Measurements from ENCODE around the gene NTS. TPM values are rescaled to one million over a fixed set of nuclear protein-coding genes. Genes with fewer than 3 reads are reported as not detected.

NTS gene
- total RNA-seq, 1 donor from 2014 or later: not detected

DNA sequence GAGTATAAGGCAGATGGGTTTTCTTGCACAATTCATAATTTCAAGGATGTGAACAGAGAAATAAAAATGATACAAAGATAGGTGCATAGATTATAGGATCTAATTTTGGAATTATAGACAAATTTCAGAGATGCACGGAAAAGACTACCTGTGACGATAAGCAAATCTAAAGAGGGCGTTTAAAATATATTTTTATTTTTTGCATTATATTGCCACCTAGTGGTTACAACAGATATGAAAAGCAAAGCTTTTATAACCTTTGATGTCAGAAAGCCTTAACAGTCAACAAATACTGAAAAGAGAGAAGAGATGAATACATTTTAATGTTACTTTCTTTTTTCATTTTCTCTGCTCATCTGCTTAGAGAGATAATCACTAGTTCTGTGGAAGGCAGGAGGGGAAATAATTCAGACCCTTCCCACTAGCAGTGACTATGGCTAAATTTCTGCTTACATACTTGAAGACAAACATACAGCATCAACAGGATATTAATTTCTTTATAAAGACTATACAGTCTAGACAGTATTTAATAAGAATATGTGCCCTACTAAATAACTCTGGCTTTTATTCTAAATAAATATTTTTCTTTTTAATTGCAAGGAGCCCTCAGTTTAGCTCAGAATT, 46.3 kb downstream of the NTS start:
- intact Hi-C loops (cut with micrococcal nuclease): loop anchor here (1.0 to 10.0 kb wide), 4 partner anchors 343 to 1046 kb away; no protein-coding TSS in a partner anchor

- intact Hi-C loops (cut with micrococcal nuclease): loop anchor here (2.0 to 10.0 kb wide), 4 partner anchors 347 to 1925 kb away; no protein-coding TSS in a partner anchor
Observed at GRCh38 chr12:85923767-85924331, 49.8 kb downstream of the NTS start.

DNA sequence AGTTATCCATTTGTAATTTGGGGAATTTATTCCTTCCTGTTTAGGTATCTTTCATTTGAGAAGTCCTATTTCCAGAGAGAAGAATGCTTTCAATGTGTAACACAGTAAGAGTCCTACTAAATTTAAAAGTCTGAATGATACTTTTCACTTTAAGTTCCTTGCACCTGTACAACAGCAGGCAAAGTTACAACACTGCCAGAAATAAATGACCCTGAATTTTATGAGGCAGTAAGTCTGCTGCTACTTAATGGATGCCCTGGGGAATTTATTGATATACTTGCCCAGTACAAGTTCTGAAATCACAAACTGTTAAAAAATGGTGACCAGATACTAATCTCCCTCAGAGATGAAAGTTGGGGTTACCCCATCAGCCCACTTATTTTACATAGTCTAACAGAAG, 53.1 kb downstream of the NTS start:
- intact Hi-C loops (cut with micrococcal nuclease): loop anchor here (10.0 kb wide), 1 partner anchor 1052 kb away; no protein-coding TSS in a partner anchor

Other genes with a start within 250 kb of the NTS start
- gene RASSF9, start 37.9 kb upstream of the NTS start, total RNA-seq: not detected in 2 replicates

Data from T-helper 2 cell treated with Interferon-gamma antibody and Interleukin-4, amounts not matched to agents 100 ng/mL and 5 ng/mL, for 36 hours (primary cell).